HCT116 (cell line): ENCODE results near the gene CLSTN1.

Experiments used
- CTCF ChIP-seq, 3 experiments: fragments of 200-600 bp in 1 of 3; sonication (generic) in 1 of 3; IDR thresholded peaks in 2 of 3; conservative IDR thresholded peaks in 1 of 3; 2 replicates each; pipeline ENCODE4 v1.5.1; 2012 to 2017; ENCODE audit warnings: low read depth in 2 of 3, low read length in 2 of 3, antibody characterized with exemption in 1 of 3, borderline replicate concordance in 1 of 3, control low read depth in 1 of 3, mild to moderate bottlenecking in 1 of 3, mixed read lengths in 1 of 3, mixed run types in 1 of 3, moderate library complexity in 1 of 3; ENCODE audit not compliant: insufficient read depth in 1 of 3
- POLR2A ChIP-seq: IDR thresholded peaks from 2 replicates; pipeline ENCODE4 v1.7.0; 2011; ENCODE audit warnings: borderline replicate concordance; ENCODE audit not compliant: insufficient read depth, insufficient read length; ENCODE audit errors: extremely low read depth
- SIN3A ChIP-seq: IDR thresholded peaks from 2 replicates; pipeline ENCODE4 v1.6.1; 2012; ENCODE audit warnings: low read depth

- no peak for TF ChIP-seq POLR2A
- TF ChIP-seq SIN3A = no peak
- peak in 2 of 3 experiments; percentile 14 to 28; a peak in 1 of 6 replicates for TF ChIP-seq CTCF (IDR thresholded peaks at IDR 0.05 in 2 of 3, conservative IDR thresholded peaks at IDR 0.05 in 1 of 3; ENCODE audit: borderline replicate concordance in 1 of 3, insufficient read depth in 1 of 3, low read depth in 2 of 3, low read length in 2 of 3)
These were observed 103.6 kb downstream of the CLSTN1 start for GRCh38 chr1:9719978-9720722.
